Endothelial cell of umbilical vein (primary cell): ENCODE results near the gene IL17F. TPM values are rescaled to one million over a fixed set of nuclear protein-coding genes. Genes with fewer than 3 reads are reported as not detected.

Source experiments
- BruUV-seq: library from RNA; stranded (reverse); fragments of 400-500 nt; replicated peaks from 2 replicates; lab custom pipeline; 2021; lab: Mats Ljungman, UMichigan
- CTCF ChIA-PET: fragments of 300-600, 350-600 bp; sonication (Branson Sonifier 250); formaldehyde crosslinking; loops from one replicate; lab custom pipeline; 2021; ENCODE audit warnings: antibody characterized with exemption, inconsistent platforms; lab: Charles Lee
- POLR2A ChIA-PET: fragments of 300-600, 350-600 bp; sonication (Branson Sonifier 250); formaldehyde crosslinking; loops from one replicate; lab custom pipeline; 2021; ENCODE audit warnings: antibody characterized with exemption, inconsistent platforms; lab: Charles Lee
- DNase-seq: peaks from one replicate; pipeline ENCODE4 v3.0.0-alpha.2; 2011; ENCODE audit warnings: low read depth, low spot score
- FAIRE-seq: peaks from 2 replicates; lab custom pipeline; 2011; peaks lifted over from hg19 to GRCh38; lab: Jason Lieb, UNC
- H2AFZ ChIP-seq: 2 replicates; pipeline ENCODE4 v1.6.0; 2012; ENCODE audit warnings: low read depth, low read length, control low read depth, inconsistent platforms
- H3K27ac ChIP-seq: 2 replicates; pipeline ENCODE4 v1.5.1; 2011; ENCODE audit warnings: low read depth, mild to moderate bottlenecking, control low read depth, low read length, moderate library complexity; ENCODE audit not compliant: insufficient read depth
- H3K27me3 ChIP-seq, 2 experiments: 2 replicates each; pipeline versions ENCODE4 v1.6.0 to v1.6.1; 2011; ENCODE audit warnings: low read length in 2 of 2, mixed read lengths in 1 of 2; ENCODE audit not compliant: control insufficient read depth in 2 of 2, insufficient read depth in 2 of 2
- H3K36me3 ChIP-seq, 2 experiments: 2 replicates in 1 of 2; 3 replicates in 1 of 2; pipeline ENCODE4 v1.5.1; 2011; ENCODE audit warnings: low read length in 2 of 2, mild to moderate bottlenecking in 1 of 2, moderate library complexity in 1 of 2; ENCODE audit not compliant: control insufficient read depth in 2 of 2, insufficient read depth in 2 of 2; ENCODE audit errors: extremely low read depth in 1 of 2
- H3K4me1 ChIP-seq: 3 replicates; pipeline ENCODE4 v1.5.1; 2011; ENCODE audit warnings: mild to moderate bottlenecking, low read length; ENCODE audit not compliant: control insufficient read depth, insufficient read depth; ENCODE audit errors: extremely low read depth
- H3K4me2 ChIP-seq: 2 replicates; pipeline ENCODE4 v1.6.1; 2011; ENCODE audit warnings: low read length, control low read depth, mixed read lengths; ENCODE audit not compliant: insufficient read depth
- H3K4me3 ChIP-seq, 3 experiments: fragments of 200-600 bp in 1 of 3; sonication (generic), shearing (Covaris generic) in 1 of 3; replicated peaks in 1 of 3; 2 replicates each; pipeline ENCODE4 v1.5.1; 2011 to 2016; ENCODE audit warnings: control low read depth in 3 of 3, low read length in 3 of 3, mild to moderate bottlenecking in 2 of 3, inconsistent platforms in 1 of 3, low read depth in 1 of 3, moderate library complexity in 1 of 3; ENCODE audit not compliant: insufficient read depth in 1 of 3
- H3K79me2 ChIP-seq: 2 replicates; pipeline ENCODE4 v1.6.0; 2012; ENCODE audit warnings: low read length, inconsistent platforms; ENCODE audit not compliant: control insufficient read depth, insufficient read depth
- H3K9ac ChIP-seq: replicated peaks from 2 replicates; pipeline ENCODE3; 2011; ENCODE audit warnings: low read length, control low read depth; ENCODE audit not compliant: insufficient read depth; ENCODE audit errors: extremely low read depth
- H3K9me1 ChIP-seq: replicated peaks from 3 replicates; pipeline ENCODE4 v1.6.0; 2011; ENCODE audit warnings: mild to moderate bottlenecking, low read length; ENCODE audit not compliant: control insufficient read depth, insufficient read depth; ENCODE audit errors: extremely low read depth
- H3K9me3 ChIP-seq: replicated peaks from 2 replicates; pipeline ENCODE4 v1.5.1; 2012; ENCODE audit warnings: low read length, inconsistent platforms; ENCODE audit not compliant: control insufficient read depth, insufficient read depth
- H4K20me1 ChIP-seq: replicated peaks from 2 replicates; pipeline ENCODE3; 2011; ENCODE audit warnings: mild to moderate bottlenecking, low read length; ENCODE audit not compliant: control insufficient read depth, insufficient read depth; ENCODE audit errors: extremely low read depth
- EZH2 ChIP-seq: IDR thresholded peaks from 2 replicates; pipeline ENCODE4 v1.6.1; 2012; ENCODE audit warnings: borderline replicate concordance, low read depth, mild to moderate bottlenecking, moderate library complexity, low read length, inconsistent platforms; ENCODE audit not compliant: severe bottlenecking
- FOS ChIP-seq: IDR thresholded peaks from 2 replicates; pipeline ENCODE4 v1.6.1; 2011; ENCODE audit warnings: mild to moderate bottlenecking, low read length, moderate library complexity, borderline replicate concordance; ENCODE audit not compliant: insufficient read depth
- GATA2 ChIP-seq: IDR thresholded peaks from 2 replicates; pipeline ENCODE4 v1.7.0; 2011; ENCODE audit warnings: low read depth, mild to moderate bottlenecking, moderate library complexity, mixed read lengths, low read length; ENCODE audit not compliant: insufficient read length, insufficient read depth
- JUN ChIP-seq: IDR thresholded peaks from 2 replicates; pipeline ENCODE4 v1.6.1; 2011; ENCODE audit warnings: borderline replicate concordance, low read depth; ENCODE audit not compliant: insufficient read length, insufficient read depth
- MAX ChIP-seq: IDR thresholded peaks from 2 replicates; pipeline ENCODE4 v1.6.1; 2011; ENCODE audit not compliant: insufficient read depth, insufficient read length
- MYC ChIP-seq: IDR thresholded peaks from one replicate; pipeline ENCODE4 v1.6.1; 2011; ENCODE audit warnings: mild to moderate bottlenecking, low read depth, low read length
- POLR2A ChIP-seq: IDR thresholded peaks from 2 replicates; pipeline ENCODE4 v1.6.1; 2012; ENCODE audit warnings: low read depth, mild to moderate bottlenecking, control low read depth, low read length
- dilution Hi-C: fragments of 300-500 bp; cut with MboI; formaldehyde crosslinking; loops from one replicate; pipeline ENCODE4 v1.15.0; 2019; ENCODE audit warnings: low sequenced_read_pairs; ENCODE audit not compliant: extremely low pct_ligation_motif_present
- intact Hi-C: fragments of 100-400 bp; cut with micrococcal nuclease; formaldehyde crosslinking; loops from one replicate; pipeline ENCODE4 v1.10.0; 2022
- polyA plus RNA-seq, 4 experiments: library from polyadenylated mRNA; depleted of rRNA in 3 of 4; stranded (reverse) in 3 of 4; unstranded in 1 of 4; fragments of >200 nt; gene quantifications; 2 replicates each; pipeline versions ENCODE4 v1.2.1 to v1.2.3, GENCODE V29; 2011 to 2012; ENCODE audit warnings: missing spikeins in 1 of 4
- total RNA-seq: library from RNA; stranded (reverse); gene quantifications from 2 replicates; pipeline ENCODE4 v1.2.3, GENCODE V29; 2021
- TF ChIP-seq, protein P1 (sequence below), 2 donors: IDR thresholded peaks; 1 replicate in 1 of 2; 2 replicates in 1 of 2; pipeline ENCODE4 v1.5.1; 2011; ENCODE audit warnings: low read length in 2 of 2, mild to moderate bottlenecking in 2 of 2, moderate library complexity in 2 of 2, control low read depth in 1 of 2, inconsistent platforms in 1 of 2, low read depth in 1 of 2; ENCODE audit not compliant: insufficient read depth in 1 of 2; ENCODE audit errors: extremely low read depth in 1 of 2

Gene IL17F
- total and polyA plus RNA-seq, 2 donors (not counting 3 experiments of a cell fraction or from before 2014, with no cell fraction given) = not detected

DNA sequence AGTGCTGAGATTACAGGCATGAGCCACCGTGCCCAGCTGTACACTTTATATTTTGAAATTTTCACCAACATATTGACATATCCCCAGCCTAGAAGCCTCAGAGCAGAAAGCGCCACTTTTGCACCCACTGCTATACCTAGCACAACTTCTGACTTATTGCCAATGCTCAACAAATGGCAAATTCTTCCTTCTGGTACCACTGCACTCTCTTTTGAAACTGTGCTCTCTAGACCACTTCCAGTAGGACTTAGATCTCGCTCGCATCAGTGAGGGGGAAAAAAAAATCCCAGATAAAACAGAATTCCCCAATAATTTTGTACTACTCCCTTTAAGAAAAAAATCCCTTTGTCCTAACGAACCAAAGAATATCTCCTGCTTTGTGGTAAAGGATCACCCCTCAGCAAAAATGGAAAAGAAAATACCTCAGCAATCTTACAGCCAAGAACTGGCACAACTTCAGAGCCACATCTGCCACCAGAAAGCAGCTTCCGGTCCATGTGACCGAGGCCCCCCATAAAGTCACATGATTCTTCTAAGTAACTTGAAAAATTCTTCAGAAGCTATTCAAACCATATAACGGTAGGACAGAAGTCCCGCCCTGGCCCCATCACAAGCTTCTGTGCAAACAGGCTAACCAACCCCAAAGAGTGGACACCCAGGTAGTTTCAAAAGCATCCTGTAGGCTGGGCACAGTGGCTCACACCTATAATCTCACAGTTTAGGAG is 18.5 kb upstream of the IL17F start:
- peaks cover 11 to 20% of the 10 kb centered on the region in 2 experiments for H3K36me3 ChIP-seq
- H3K9me1 ChIP-seq = no peaks in the 10 kb centered on the region
- no peaks in the 10 kb centered on the region for H3K9me3 ChIP-seq
- no peak overlapping the region for H3K4me2 ChIP-seq
- no TSS peak for BruUV-seq
- no peak for TF ChIP-seq MYC
- no peak for TF ChIP-seq JUN
- no peak for TF ChIP-seq EZH2
- TF ChIP-seq POLR2A = no peak
- no peak for TF ChIP-seq FOS
- no peak for TF ChIP-seq GATA2
- no peak overlapping the region for H3K9ac ChIP-seq
- CTCF ChIA-PET = interaction anchor here (1.1 to 4.7 kb wide), 7 partner anchors 21 to 138 kb away, joined by 4 to 47 read pairs (median 7); partner anchors contain the start of gene MCM3
- DNase-seq (no peak), FAIRE-seq (no peak)
- dilution Hi-C loops (loop anchor here (10.0 kb wide), 1 partner anchor 402 kb away; no protein-coding TSS in a partner anchor), intact Hi-C loops (loop anchor here (1.0 kb wide), 2 partner anchors 99 to 199 kb away; no protein-coding TSS in a partner anchor)
- H3K79me2 ChIP-seq = no peaks in the 10 kb centered on the region
- H3K27me3 ChIP-seq = no peaks in the 10 kb centered on the region
- peaks cover 6% of the 10 kb centered on the region for H3K4me1 ChIP-seq
- H4K20me1 ChIP-seq = no peaks in the 10 kb centered on the region
- H3K4me3 ChIP-seq = no peak overlapping the region
- no peak overlapping the region for H3K27ac ChIP-seq
- no peak overlapping the region for H2AFZ ChIP-seq
- POLR2A ChIA-PET = no interaction called here

DNA sequence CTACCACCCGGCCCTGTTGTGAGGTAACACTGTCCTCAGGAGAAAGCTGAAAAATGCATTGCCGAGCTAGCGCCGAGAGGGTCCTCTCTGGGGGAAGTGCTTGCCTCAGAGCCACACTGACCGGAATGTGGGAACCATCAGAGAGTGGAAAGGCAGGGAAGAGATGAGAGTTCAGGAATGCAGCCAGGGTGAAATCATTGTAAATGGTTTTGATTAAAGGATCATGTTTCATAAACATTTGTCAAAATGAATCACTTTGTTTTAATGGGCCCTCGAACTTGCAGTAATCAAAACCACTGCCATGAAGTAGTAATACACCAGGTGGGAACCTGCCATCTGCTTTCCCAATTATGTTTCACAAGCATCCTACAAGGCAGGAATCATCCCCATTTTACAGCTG is 16.9 kb upstream of the IL17F start:
- Histone ChIP-seq H2AFZ (no peak overlapping the region), H3K4me2 (no peak overlapping the region), H3K27me3 (no peaks in the 10 kb centered on the region), H3K9ac (no peak overlapping the region), H3K79me2 (no peaks in the 10 kb centered on the region), H3K4me3 (no peak overlapping the region), H3K27ac (no peak overlapping the region), H3K4me1 (peaks cover 1% of the 10 kb centered on the region), H3K36me3 (peaks cover 4 to 17% of the 10 kb centered on the region in 2 experiments), H4K20me1 (no peaks in the 10 kb centered on the region), H3K9me1 (no peaks in the 10 kb centered on the region), H3K9me3 (no peaks in the 10 kb centered on the region)
- DNase-seq (no peak), FAIRE-seq (no peak)
- no TSS peak for BruUV-seq
- TF ChIP-seq POLR2A (no peak), MYC (no peak), MAX (no peak), JUN (no peak), GATA2 (no peak)
- TF ChIP-seq, protein P1, sequence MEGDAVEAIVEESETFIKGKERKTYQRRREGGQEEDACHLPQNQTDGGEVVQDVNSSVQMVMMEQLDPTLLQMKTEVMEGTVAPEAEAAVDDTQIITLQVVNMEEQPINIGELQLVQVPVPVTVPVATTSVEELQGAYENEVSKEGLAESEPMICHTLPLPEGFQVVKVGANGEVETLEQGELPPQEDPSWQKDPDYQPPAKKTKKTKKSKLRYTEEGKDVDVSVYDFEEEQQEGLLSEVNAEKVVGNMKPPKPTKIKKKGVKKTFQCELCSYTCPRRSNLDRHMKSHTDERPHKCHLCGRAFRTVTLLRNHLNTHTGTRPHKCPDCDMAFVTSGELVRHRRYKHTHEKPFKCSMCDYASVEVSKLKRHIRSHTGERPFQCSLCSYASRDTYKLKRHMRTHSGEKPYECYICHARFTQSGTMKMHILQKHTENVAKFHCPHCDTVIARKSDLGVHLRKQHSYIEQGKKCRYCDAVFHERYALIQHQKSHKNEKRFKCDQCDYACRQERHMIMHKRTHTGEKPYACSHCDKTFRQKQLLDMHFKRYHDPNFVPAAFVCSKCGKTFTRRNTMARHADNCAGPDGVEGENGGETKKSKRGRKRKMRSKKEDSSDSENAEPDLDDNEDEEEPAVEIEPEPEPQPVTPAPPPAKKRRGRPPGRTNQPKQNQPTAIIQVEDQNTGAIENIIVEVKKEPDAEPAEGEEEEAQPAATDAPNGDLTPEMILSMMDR (IDR thresholded peaks at IDR 0.05; ENCODE audit: extremely low read depth in 1 of 2, insufficient read depth in 1 of 2, low read depth in 1 of 2, low read length in 2 of 2) = no peak
- dilution Hi-C loops = loop anchor here (10.0 kb wide), 1 partner anchor 404 kb away; no protein-coding TSS in a partner anchor
- POLR2A ChIA-PET = no interaction called here
- intact Hi-C loops = no loop called here
- CTCF ChIA-PET = interaction anchor here (0.9 to 4.7 kb wide), 2 partner anchors 8 to 97 kb away, joined by 3 to 47 read pairs; no protein-coding TSS in a partner anchor
